ENCODE results near the gene GAS2L3. TPM values are rescaled to one million over a fixed set of nuclear protein-coding genes. Genes with fewer than 3 reads are reported as not detected.

The GAS2L3 gene
- total and polyA plus RNA-seq, 2 of the 8 experiments (the other 6 are each of a cell fraction or from before 2014, with no cell fraction given), result 2.1 to 19.3 TPM

GRCh38 chr12:100584256-100584655, 10.8 kb downstream of the GAS2L3 start:
- H2BK20ac ChIP-seq (ENCODE audit: low read length), result no peak overlapping the region
- no peak overlapping the region for H2BK12ac ChIP-seq (ENCODE audit: low read depth, low read length)
- no peak overlapping the region for H4K91ac ChIP-seq (replicated peaks; ENCODE audit: insufficient read length, low read length)
- H2AFZ ChIP-seq (ENCODE audit: low read length), result no peak overlapping the region
- H2AK5ac ChIP-seq (ENCODE audit: low read depth, low read length), result no peak overlapping the region
- H3K4me1 ChIP-seq (replicated peaks in 1 of 4; ENCODE audit: control insufficient read depth in 3 of 4, insufficient read depth in 4 of 4, low read length in 3 of 4), result no peaks in the 10 kb centered on the region
- no peak overlapping the region for H3K4me3 ChIP-seq (ENCODE audit: extremely low read depth in 1 of 4, insufficient read depth in 2 of 4, low read depth in 3 of 4, low read length in 4 of 4)
- no peak overlapping the region for H3K4ac ChIP-seq (replicated peaks; ENCODE audit: insufficient read length, low read depth, low read length)
- DNase-seq (ENCODE audit: low read depth in 1 of 2, low spot score in 2 of 2) (no peak), FAIRE-seq (no peak)
- H4K5ac ChIP-seq (ENCODE audit: insufficient read length, low read depth, low read length), result no peak overlapping the region
- H3K36me3 ChIP-seq (ENCODE audit: control insufficient read depth in 2 of 4, insufficient read depth in 4 of 4, low read length in 3 of 4), result no peaks in the 10 kb centered on the region
- H3K9me3 ChIP-seq (ENCODE audit: insufficient read depth in 2 of 2, low read depth in 1 of 2, low read length in 1 of 2), result peaks cover 5% of the 10 kb centered on the region in 2 experiments; a peak in 1 of 4 replicates
- H3K56ac ChIP-seq (replicated peaks; ENCODE audit: insufficient read length, low read depth, low read length), result no peak overlapping the region
- H4K8ac ChIP-seq (ENCODE audit: extremely low read depth, insufficient read depth, low read length), result no peak overlapping the region
- no peak overlapping the region for H3K27ac ChIP-seq (ENCODE audit: low read depth, low read length)
- no peak overlapping the region for H3K14ac ChIP-seq (ENCODE audit: insufficient read length)
- H3K4me2 ChIP-seq (ENCODE audit: insufficient read depth in 1 of 2, low read depth in 2 of 2, low read length in 2 of 2), result no peak overlapping the region
- H3K18ac ChIP-seq (ENCODE audit: extremely low read depth, low read length), result no peak overlapping the region
- peaks cover 0 to 12% of the 10 kb centered on the region in 2 experiments; a peak in 2 of 4 replicates for H3K79me2 ChIP-seq (ENCODE audit: control insufficient read depth in 1 of 2, insufficient read depth in 2 of 2, low read length in 2 of 2)
- H2BK15ac ChIP-seq (ENCODE audit: low read length), result no peak overlapping the region
- H2BK120ac ChIP-seq (replicated peaks; ENCODE audit: low read depth, low read length), result no peak overlapping the region
- no peaks in the 10 kb centered on the region; the same call in 1 of the 2 replicates for H3K79me1 ChIP-seq (ENCODE audit: low read depth, low read length)
- no peak overlapping the region for H3K9ac ChIP-seq (replicated peaks in 1 of 4; ENCODE audit: extremely low read depth in 1 of 4, low read depth in 3 of 4, low read length in 3 of 4)
- no peaks in the 10 kb centered on the region for H4K20me1 ChIP-seq (replicated peaks in 1 of 2; ENCODE audit: control insufficient read depth in 1 of 2, insufficient read depth in 2 of 2, low read length in 2 of 2)
- no peaks in the 10 kb centered on the region for H3K23me2 ChIP-seq (ENCODE audit: low read depth, low read length)
- H3K27me3 ChIP-seq (replicated peaks in 1 of 4; ENCODE audit: control insufficient read depth in 3 of 4, extremely low read depth in 1 of 4, insufficient read depth in 3 of 4, low read length in 3 of 4), result no peaks in the 10 kb centered on the region
- no peak overlapping the region for H3K23ac ChIP-seq (ENCODE audit: insufficient read length)
- ChIA-PET POLR2A (ENCODE audit: partially characterized antibody) (no interaction called here), CTCF (ENCODE audit: partially characterized antibody) (interaction anchor here (0.9 kb wide), 1 partner anchor 87 kb away, joined by 3 read pairs; no protein-coding TSS in a partner anchor)
- no peak overlapping the region for H2BK5ac ChIP-seq (ENCODE audit: low read depth, low read length)
- WGBS, 2 experiments (ENCODE audit: extremely low coverage in 1 of 2, insufficient coverage in 1 of 2, insufficient read length in 1 of 2, insufficient replicate concordance in 2 of 2, low coverage in 1 of 2, low lambda C conversion rate in 2 of 2, missing lambda C conversion rate in 1 of 2), result 91% methylated on average over 3 of the region's 3 CpGs; no CpG with 5 or more reads in 1 of the 2 experiments
- no peak for TF ChIP-seq RFX5 (IDR thresholded peaks at IDR 0.05; ENCODE audit: borderline replicate concordance, low read depth, low read length)
- no peak for TF ChIP-seq GABPA (IDR thresholded peaks at IDR 0.05; ENCODE audit: borderline replicate concordance, insufficient read depth, low read length)
- no peak for TF ChIP-seq POU5F1 (IDR thresholded peaks at IDR 0.05; ENCODE audit: low read depth, low read length)
- no peak for TF ChIP-seq BCL11A (IDR thresholded peaks at IDR 0.05; ENCODE audit: low read depth in 2 of 2, low read length in 2 of 2)
- TF ChIP-seq RXRA (IDR thresholded peaks at IDR 0.05; ENCODE audit: insufficient read depth, low read depth, low read length), result no peak
- no peak for TF ChIP-seq CBX5 (IDR thresholded peaks at IDR 0.05; ENCODE audit: low read depth, low read length)
- TF ChIP-seq CTBP2 (IDR thresholded peaks at IDR 0.05; ENCODE audit: borderline replicate concordance, insufficient read depth, insufficient read length, low read length), result no peak
- TF ChIP-seq CHD2 (IDR thresholded peaks at IDR 0.05; ENCODE audit: low read length), result no peak
- TF ChIP-seq RAD21 (IDR thresholded peaks at IDR 0.05 in 1 of 2, conservative IDR thresholded peaks at IDR 0.05 in 1 of 2; ENCODE audit: low read depth in 2 of 2, low read length in 2 of 2), result no peak
- TF ChIP-seq NANOG (IDR thresholded peaks at IDR 0.05; ENCODE audit: insufficient read depth, low read depth, low read length, poor library complexity, severe bottlenecking), result no peak
- TF ChIP-seq ATF2 (IDR thresholded peaks at IDR 0.05; ENCODE audit: low read length), result no peak
- TF ChIP-seq PHF8 (conservative IDR thresholded peaks at IDR 0.05; ENCODE audit: low read depth, low read length), result no peak
